ENCODE results near the gene RMND1. TPM values are rescaled to one million over a fixed set of nuclear protein-coding genes. Genes with fewer than 3 reads are reported as not detected.

Gene RMND1
- polyA plus RNA-seq, 1 donor from 2014 or later, result 35.3 TPM

DNA sequence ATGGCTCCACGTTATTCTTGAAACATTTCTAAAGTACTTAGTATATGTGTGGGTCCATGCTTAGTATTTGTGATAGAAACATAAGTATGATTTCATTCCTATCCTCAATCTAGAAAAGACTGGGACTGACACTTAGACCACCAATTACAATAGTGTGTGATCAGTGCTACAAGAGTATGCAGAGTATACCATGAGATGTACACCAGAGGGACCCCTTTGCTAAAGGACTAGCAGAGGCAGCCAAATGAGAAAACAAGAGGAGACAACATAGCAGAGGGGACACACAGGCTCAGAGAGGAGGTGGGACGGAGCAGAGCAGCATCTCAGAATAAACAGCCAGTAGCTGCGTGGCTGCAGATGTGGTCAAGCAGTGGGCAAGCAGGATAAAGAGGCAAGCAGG is 21.0 kb downstream of the RMND1 start:
- Histone ChIP-seq H2AFZ (ENCODE audit: low read depth, low read length) (no peak overlapping the region), H4K20me1 (ENCODE audit: insufficient read depth) (no peaks in the 10 kb centered on the region), H3K4me2 (ENCODE audit: low read length) (no peak overlapping the region), H3K79me2 (replicated peaks; ENCODE audit: insufficient read depth, low read length) (no peaks in the 10 kb centered on the region), H3K9me2 (ENCODE audit: insufficient read depth, low read length) (no peaks in the 10 kb centered on the region), H3K9ac (ENCODE audit: low read length) (no peak overlapping the region), H3K9me3 (ENCODE audit: low read length) (no peaks in the 10 kb centered on the region), H3K4me3 (ENCODE audit: low read length) (no peak overlapping the region), H3K36me3 (ENCODE audit: insufficient read depth, low read length) (peaks cover 3% of the 10 kb centered on the region), H3K27ac (ENCODE audit: low read length) (no peak overlapping the region), H3F3A (ENCODE audit: insufficient read depth, low read length, poor library complexity, severe bottlenecking) (no peaks in the 10 kb centered on the region), H3K27me3 (ENCODE audit: insufficient read depth, low read depth, low read length) (no peaks in the 10 kb centered on the region)
- TF ChIP-seq EZH2 (IDR thresholded peaks at IDR 0.05; ENCODE audit: borderline replicate concordance, insufficient read depth, low read length, poor library complexity, severe bottlenecking) (no peak), POLR2AphosphoS5 (IDR thresholded peaks at IDR 0.05) (no peak), EP300 (conservative IDR thresholded peaks at IDR 0.05; ENCODE audit: poor library complexity, severe bottlenecking) (no peak), MXI1 (conservative IDR thresholded peaks at IDR 0.05; ENCODE audit: poor library complexity, severe bottlenecking) (no peak), REST (IDR thresholded peaks at IDR 0.05; ENCODE audit: borderline replicate concordance) (no peak), SMC3 (conservative IDR thresholded peaks at IDR 0.05; ENCODE audit: poor library complexity) (peak; percentile 59), TAF1 (IDR thresholded peaks at IDR 0.05; ENCODE audit: low read depth) (no peak), RAD21 (conservative IDR thresholded peaks at IDR 0.05) (peak; percentile 55)
- TF ChIP-seq, protein P1, sequence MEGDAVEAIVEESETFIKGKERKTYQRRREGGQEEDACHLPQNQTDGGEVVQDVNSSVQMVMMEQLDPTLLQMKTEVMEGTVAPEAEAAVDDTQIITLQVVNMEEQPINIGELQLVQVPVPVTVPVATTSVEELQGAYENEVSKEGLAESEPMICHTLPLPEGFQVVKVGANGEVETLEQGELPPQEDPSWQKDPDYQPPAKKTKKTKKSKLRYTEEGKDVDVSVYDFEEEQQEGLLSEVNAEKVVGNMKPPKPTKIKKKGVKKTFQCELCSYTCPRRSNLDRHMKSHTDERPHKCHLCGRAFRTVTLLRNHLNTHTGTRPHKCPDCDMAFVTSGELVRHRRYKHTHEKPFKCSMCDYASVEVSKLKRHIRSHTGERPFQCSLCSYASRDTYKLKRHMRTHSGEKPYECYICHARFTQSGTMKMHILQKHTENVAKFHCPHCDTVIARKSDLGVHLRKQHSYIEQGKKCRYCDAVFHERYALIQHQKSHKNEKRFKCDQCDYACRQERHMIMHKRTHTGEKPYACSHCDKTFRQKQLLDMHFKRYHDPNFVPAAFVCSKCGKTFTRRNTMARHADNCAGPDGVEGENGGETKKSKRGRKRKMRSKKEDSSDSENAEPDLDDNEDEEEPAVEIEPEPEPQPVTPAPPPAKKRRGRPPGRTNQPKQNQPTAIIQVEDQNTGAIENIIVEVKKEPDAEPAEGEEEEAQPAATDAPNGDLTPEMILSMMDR (IDR thresholded peaks at IDR 0.05; ENCODE audit: poor library complexity, severe bottlenecking), result peak; percentile 53

DNA sequence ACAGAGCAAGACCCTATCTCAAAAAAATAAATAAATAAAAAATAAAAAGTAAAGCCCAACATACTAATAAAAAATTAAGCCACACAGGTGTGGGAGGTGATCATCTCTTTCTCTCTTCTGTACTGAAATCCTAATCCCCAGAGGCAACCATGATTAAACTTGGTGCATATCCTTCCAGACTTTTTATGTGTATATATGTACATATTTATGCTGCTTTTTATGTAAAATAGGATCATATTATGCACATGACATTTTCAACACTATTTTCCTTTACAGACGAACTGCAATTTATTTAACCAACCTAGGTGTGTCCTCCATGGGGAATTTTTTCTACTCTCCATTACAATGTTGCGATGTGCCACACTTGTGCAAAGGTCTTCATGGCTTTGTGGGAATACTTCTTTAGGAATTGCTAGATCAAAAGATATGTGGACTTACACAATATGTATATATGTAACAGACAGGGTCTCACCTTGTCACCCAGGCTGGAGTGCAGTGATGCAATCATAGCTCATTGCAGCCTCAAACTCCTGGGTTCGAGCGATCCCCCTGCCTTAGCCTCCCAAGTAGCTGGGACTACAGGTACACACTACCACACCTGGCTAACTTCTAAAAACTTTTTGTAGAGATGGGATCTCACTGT is 23.7 kb downstream of the RMND1 start:
- Histone ChIP-seq H3K9ac (ENCODE audit: low read length) (no peak overlapping the region), H3K79me2 (replicated peaks; ENCODE audit: insufficient read depth, low read length) (no peaks in the 10 kb centered on the region), H4K20me1 (ENCODE audit: insufficient read depth) (no peaks in the 10 kb centered on the region), H3K27ac (ENCODE audit: low read length) (no peak overlapping the region), H2AFZ (ENCODE audit: low read depth, low read length) (no peak overlapping the region), H3K27me3 (ENCODE audit: insufficient read depth, low read depth, low read length) (no peaks in the 10 kb centered on the region), H3F3A (ENCODE audit: insufficient read depth, low read length, poor library complexity, severe bottlenecking) (no peaks in the 10 kb centered on the region), H3K36me3 (ENCODE audit: insufficient read depth, low read length) (peaks cover 3% of the 10 kb centered on the region), H3K4me2 (ENCODE audit: low read length) (no peak overlapping the region), H3K9me2 (ENCODE audit: insufficient read depth, low read length) (no peaks in the 10 kb centered on the region), H3K9me3 (ENCODE audit: low read length) (no peaks in the 10 kb centered on the region), H3K4me3 (ENCODE audit: low read length) (no peak overlapping the region)
- no peak for TF ChIP-seq SMC3 (conservative IDR thresholded peaks at IDR 0.05; ENCODE audit: poor library complexity)
- no peak for TF ChIP-seq MXI1 (conservative IDR thresholded peaks at IDR 0.05; ENCODE audit: poor library complexity, severe bottlenecking)
- TF ChIP-seq POLR2AphosphoS5 (IDR thresholded peaks at IDR 0.05), result no peak
- TF ChIP-seq, protein P1 (IDR thresholded peaks at IDR 0.05; ENCODE audit: poor library complexity, severe bottlenecking), result no peak
- no peak for TF ChIP-seq EP300 (conservative IDR thresholded peaks at IDR 0.05; ENCODE audit: poor library complexity, severe bottlenecking)
- TF ChIP-seq REST (IDR thresholded peaks at IDR 0.05; ENCODE audit: borderline replicate concordance), result no peak
